NCI-H1694 (cell line): ENCODE results near the gene TUBB1.
A peak's percentile ranks its signal among the peaks of the same experiment; 100 is the strongest.
"Not testable (repeated sequence)": the region's sequence is repeated elsewhere in the genome, so short reads cannot be mapped to it uniquely, and the experiment has no call there.

ENCODE experiments used
- DNase-seq: peaks from one replicate; lab custom pipeline; 2025; lab: John Stamatoyannopoulos, UW

TUBB1 gene

GRCh38 chr20:59022754-59023153 is 3.5 kb downstream of the TUBB1 start:
- no peak for DNase-seq

GRCh38 chr20:59023616-59024015 is 4.4 kb downstream of the TUBB1 start:
- no peak for DNase-seq

- DNase-seq = no peak
Observed at GRCh38 chr20:59024111-59024530, 4.9 kb downstream of the TUBB1 start.

GRCh38 chr20:59025086-59025485 is 5.9 kb downstream of the TUBB1 start:
- DNase-seq = no peak

GRCh38 chr20:59025511-59025910 is 6.3 kb downstream of the TUBB1 start:
- no peak for DNase-seq

GRCh38 chr20:59026904-59027740 is 7.9 kb downstream of the TUBB1 start:
- no peak for DNase-seq

- no peak for DNase-seq
Observed at GRCh38 chr20:59027741-59028320, 8.6 kb downstream of the TUBB1 start.

- no peak for DNase-seq
Observed at GRCh38 chr20:59028812-59029211, 9.6 kb downstream of the TUBB1 start.

GRCh38 chr20:59030911-59031563 is 11.8 kb downstream of the TUBB1 start:
- DNase-seq = no peak

- no peak for DNase-seq
Observed at GRCh38 chr20:59031564-59032022, 12.4 kb downstream of the TUBB1 start.

- DNase-seq = peak; percentile 86
Observed at GRCh38 chr20:59032023-59032712, 12.9 kb downstream of the TUBB1 start, which contains the start of gene ATP5F1E. Gene ATP5F1E, minus strand, starts transcription at chr20:59032335. Its CDS starts 84 bp downstream, at chr20:59032251.

GRCh38 chr20:59032713-59033059 is 13.5 kb downstream of the TUBB1 start:
- DNase-seq = peak; percentile 9

- DNase-seq = no peak
Observed at GRCh38 chr20:59033093-59033492, 13.9 kb downstream of the TUBB1 start.

GRCh38 chr20:59033616-59034165 is 14.5 kb downstream of the TUBB1 start:
- DNase-seq = no peak

- no peak for DNase-seq
Observed at GRCh38 chr20:59035381-59035780, 16.2 kb downstream of the TUBB1 start.

GRCh38 chr20:59037386-59037785 is 18.2 kb downstream of the TUBB1 start:
- no peak for DNase-seq

- DNase-seq = no peak
Observed at GRCh38 chr20:59039233-59039632, 20.0 kb downstream of the TUBB1 start.

- DNase-seq = no peak
Observed at GRCh38 chr20:59040667-59041066, 21.4 kb downstream of the TUBB1 start.

GRCh38 chr20:59041487-59041886 is 22.3 kb downstream of the TUBB1 start:
- not testable (repeated sequence) for DNase-seq

- no peak for DNase-seq
Observed at GRCh38 chr20:59042151-59042795, 23.0 kb downstream of the TUBB1 start, which contains the start of gene PRELID3B. Gene PRELID3B, minus strand, starts transcription at chr20:59042786. Its CDS starts 56 bp downstream, at chr20:59042730.
